Left kidney (tissue), 2 donors: ENCODE results near the gene DNMBP. TPM values are rescaled to one million over a fixed set of nuclear protein-coding genes. Genes with fewer than 3 reads are reported as not detected.
"Not testable (repeated sequence)": the region's sequence is repeated elsewhere in the genome, so short reads cannot be mapped to it uniquely, and the experiment has no call there.

Source experiments
- DNase-seq: peaks from one replicate; pipeline ENCODE4 v3.0.0-alpha.2; 2013
- polyA plus RNA-seq: library from polyadenylated mRNA; unstranded; fragments of 120-200 nt; gene quantifications from one replicate; pipeline ENCODE4 v1.2.1, GENCODE V29; 2013; ENCODE audit not compliant: insufficient read length

Gene DNMBP
- polyA plus RNA-seq, 1 donor: 39.0 TPM

- no peak for DNase-seq
Observed at GRCh38 chr10:100019787-100020141, 10.0 kb upstream of the DNMBP start.

- DNase-seq: no peak
Observed at GRCh38 chr10:100014071-100014762, 4.5 kb upstream of the DNMBP start.

- no peak for DNase-seq
Observed at GRCh38 chr10:100013621-100014020, 3.9 kb upstream of the DNMBP start.

- DNase-seq: not testable (repeated sequence)
Observed at GRCh38 chr10:100011906-100012305, 2.2 kb upstream of the DNMBP start.

- no peak for DNase-seq
Observed at GRCh38 chr10:100009283-100009792, 409 bp downstream of the DNMBP start.

GRCh38 chr10:100008708-100009282 lies 952 bp downstream of the DNMBP start:
- no peak for DNase-seq

- no peak for DNase-seq
Observed at GRCh38 chr10:100008142-100008522, 1.6 kb downstream of the DNMBP start.

- no peak for DNase-seq
Observed at GRCh38 chr10:100007231-100008141, 2.3 kb downstream of the DNMBP start.

- DNase-seq: no peak
Observed at GRCh38 chr10:100006243-100006886, 3.4 kb downstream of the DNMBP start.

GRCh38 chr10:100004805-100005510 lies 4.8 kb downstream of the DNMBP start:
- DNase-seq: no peak

- no peak for DNase-seq
Observed at GRCh38 chr10:100000109-100000644, 9.6 kb downstream of the DNMBP start.

- no peak for DNase-seq
Observed at GRCh38 chr10:99999319-100000108, 10.2 kb downstream of the DNMBP start.

GRCh38 chr10:99998889-99999288 lies 10.9 kb downstream of the DNMBP start:
- no peak for DNase-seq

GRCh38 chr10:99996671-99997648 lies 12.8 kb downstream of the DNMBP start:
- no peak for DNase-seq

GRCh38 chr10:99995713-99996112 lies 14.0 kb downstream of the DNMBP start:
- no peak for DNase-seq

- DNase-seq: no peak
Observed at GRCh38 chr10:99995269-99995668, 14.5 kb downstream of the DNMBP start.

GRCh38 chr10:99994801-99995200 lies 14.9 kb downstream of the DNMBP start:
- DNase-seq: no peak

GRCh38 chr10:99993701-99994689 lies 15.8 kb downstream of the DNMBP start:
- DNase-seq: no peak
